ENCODE measurements around the gene RAB31. TPM values are rescaled to one million over a fixed set of nuclear protein-coding genes. Genes with fewer than 3 reads are reported as not detected.
A peak's percentile ranks its signal among the peaks of the same experiment; 100 is the strongest.

The RAB31 gene
- total RNA-seq, 2 experiments from 2014 or later, result 3.5 to 4.9 TPM

DNA sequence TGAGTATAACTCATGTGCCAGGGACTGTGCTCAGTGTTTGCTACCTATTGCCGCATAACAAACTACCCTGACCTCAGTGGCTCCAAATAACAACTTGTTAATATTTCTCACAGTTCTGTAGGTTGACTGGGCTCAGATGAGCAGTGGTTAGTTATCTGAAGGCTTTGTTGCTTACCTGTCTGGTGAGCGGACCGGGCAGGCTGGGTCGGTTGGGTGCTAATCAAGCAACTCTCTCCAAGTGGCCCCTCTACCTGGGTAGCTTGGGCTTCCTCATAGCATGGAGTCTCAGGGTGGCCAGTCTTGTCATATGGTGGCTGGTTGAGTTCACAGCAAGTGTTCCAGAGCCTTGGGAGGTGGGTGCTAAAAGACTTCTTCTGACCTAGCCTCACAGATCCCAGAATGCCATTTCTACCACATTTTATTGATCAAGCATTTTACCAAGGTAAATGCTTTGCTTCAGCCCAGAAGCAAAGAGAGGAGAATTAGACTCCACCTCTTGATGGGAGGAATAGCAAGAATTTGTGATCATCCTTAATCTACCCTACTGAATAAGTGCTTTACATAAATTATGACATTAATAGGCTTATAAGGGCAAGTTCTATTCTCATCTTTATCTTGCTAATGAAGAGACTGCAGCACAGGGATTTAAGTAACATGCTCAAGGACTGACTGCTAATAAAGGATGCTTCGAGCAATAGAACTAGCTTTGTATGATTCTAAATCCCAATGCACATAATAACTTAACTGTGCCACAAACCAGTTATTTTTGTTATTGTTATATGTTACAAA lies 16.9 kb downstream of the RAB31 start:
- no peak for DNase-seq
- no peak overlapping the region for H3K27ac Mint-ChIP-seq
- no peak overlapping the region for H3K4me3 Mint-ChIP-seq
- H3K4me1 Mint-ChIP-seq, result no peaks in the 10 kb centered on the region
- ChIA-PET POLR2A (interaction anchor here (0.6 kb wide), 1 partner anchor 58 kb away, joined by 3 read pairs; no protein-coding TSS in a partner anchor), CTCF (no interaction called here)
- no peaks in the 10 kb centered on the region for H3K9me3 Mint-ChIP-seq
- peaks cover 38% of the 10 kb centered on the region for H3K27me3 Mint-ChIP-seq
- no peaks in the 10 kb centered on the region for H3K36me3 Mint-ChIP-seq (ENCODE audit: low read depth)

DNA sequence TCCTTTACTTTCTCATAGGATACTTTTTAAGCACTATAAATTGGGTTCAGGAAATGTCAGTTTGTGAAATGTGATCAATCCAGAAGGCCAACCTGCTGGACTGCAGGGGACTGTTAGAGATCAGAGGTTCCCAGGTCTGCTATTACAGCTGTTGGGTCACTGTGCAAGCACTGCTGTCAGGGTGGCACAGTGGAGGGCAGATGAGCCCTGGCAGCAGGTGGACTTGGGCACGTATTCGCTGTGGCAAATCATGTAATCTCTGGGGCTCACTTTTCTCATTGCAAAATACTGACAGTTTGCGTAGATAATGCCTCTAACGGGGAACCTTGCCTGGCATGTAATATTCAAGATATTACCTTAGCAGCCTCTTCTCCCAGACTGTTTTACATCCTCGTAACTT lies 18.1 kb downstream of the RAB31 start:
- Mint-ChIP-seq H3K27me3 (peaks cover 33% of the 10 kb centered on the region), H3K36me3 (ENCODE audit: low read depth) (no peaks in the 10 kb centered on the region), H3K4me1 (no peaks in the 10 kb centered on the region), H3K4me3 (no peak overlapping the region), H3K27ac (no peak overlapping the region), H3K9me3 (no peaks in the 10 kb centered on the region)
- DNase-seq, result no peak
- POLR2A ChIA-PET, result no interaction called here
- CTCF ChIA-PET, result no interaction called here

DNA sequence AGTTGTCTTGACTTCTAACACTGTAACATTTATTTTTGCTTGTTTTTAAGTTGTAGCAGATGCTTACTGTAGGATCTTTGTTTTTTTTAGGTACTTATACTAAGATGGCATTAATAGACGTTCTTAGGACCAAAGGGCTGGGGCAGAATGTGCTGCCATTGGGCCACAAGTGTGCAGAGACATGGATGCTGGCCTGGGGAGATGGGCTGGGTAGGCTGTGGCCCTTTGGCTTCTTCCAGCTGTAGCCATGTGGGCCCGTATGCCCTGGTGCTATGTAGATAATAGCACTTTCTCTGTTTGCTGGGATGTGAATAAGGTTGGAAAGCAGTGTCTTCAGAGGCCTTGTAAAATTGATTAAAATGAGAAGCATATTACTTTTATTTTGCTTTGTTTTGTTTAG lies 18.8 kb downstream of the RAB31 start:
- H3K9me3 Mint-ChIP-seq, result no peaks in the 10 kb centered on the region
- H3K4me1 Mint-ChIP-seq, result no peaks in the 10 kb centered on the region
- no peak overlapping the region for H3K4me3 Mint-ChIP-seq
- no peak overlapping the region for H3K27ac Mint-ChIP-seq
- POLR2A ChIA-PET, result no interaction called here
- CTCF ChIA-PET, result no interaction called here
- no peaks in the 10 kb centered on the region for H3K36me3 Mint-ChIP-seq (ENCODE audit: low read depth)
- peaks cover 32% of the 10 kb centered on the region for H3K27me3 Mint-ChIP-seq
- no peak for DNase-seq

DNA sequence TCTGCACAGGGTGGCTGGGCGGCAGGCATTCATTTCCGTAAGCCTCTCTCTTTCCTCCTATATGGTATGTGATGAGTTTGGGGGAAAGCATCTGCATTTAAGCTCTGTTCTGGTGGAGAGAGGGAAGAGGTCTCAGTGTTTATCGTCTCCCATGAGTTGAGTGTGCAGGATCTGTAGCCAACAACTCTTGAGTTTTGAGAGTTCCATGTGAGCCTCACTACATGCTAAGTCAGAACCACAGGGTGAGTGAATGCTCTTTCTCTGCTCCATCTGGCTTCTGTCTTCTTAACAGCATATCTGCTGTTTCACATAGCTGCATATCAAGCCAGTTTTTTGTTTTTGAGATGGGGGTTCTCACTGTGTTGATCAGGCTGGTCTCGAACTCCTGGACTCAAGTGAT lies 22.7 kb downstream of the RAB31 start:
- CTCF ChIA-PET, result interaction anchor here (1.3 kb wide), 1 partner anchor 220 kb away, joined by 3 read pairs; no protein-coding TSS in a partner anchor
- no peak for DNase-seq

DNA sequence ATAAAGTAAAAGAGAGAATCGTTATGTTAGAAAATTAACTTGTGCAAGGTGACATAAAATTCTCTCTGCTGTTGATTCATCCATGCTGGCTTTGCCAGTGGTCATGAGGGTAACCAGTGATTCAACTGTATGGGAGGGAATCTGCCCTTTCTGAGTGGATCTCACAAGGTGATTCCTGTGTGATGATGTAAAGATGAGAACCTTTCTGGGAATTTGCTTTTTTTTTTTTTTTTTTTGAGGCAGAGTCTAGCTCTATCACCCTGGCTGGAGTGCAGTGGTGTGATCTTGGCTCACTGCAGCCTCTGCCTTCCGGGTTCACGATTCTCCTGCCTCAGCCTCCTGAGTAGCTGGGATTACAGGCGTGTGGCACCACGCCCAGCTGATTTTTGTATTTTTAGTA lies 23.3 kb downstream of the RAB31 start:
- no peaks in the 10 kb centered on the region for H3K36me3 Mint-ChIP-seq (ENCODE audit: low read depth)
- ChIA-PET CTCF (interaction anchor here (0.7 kb wide), 1 partner anchor 42 kb away, joined by 3 read pairs; no protein-coding TSS in a partner anchor), POLR2A (interaction anchor here (0.5 kb wide), 1 partner anchor 636 kb away, joined by 4 read pairs; no protein-coding TSS in a partner anchor)
- no peak overlapping the region for H3K27ac Mint-ChIP-seq
- H3K4me1 Mint-ChIP-seq, result peaks cover 12% of the 10 kb centered on the region
- no peak for DNase-seq
- H3K4me3 Mint-ChIP-seq, result no peak overlapping the region
- H3K9me3 Mint-ChIP-seq, result no peaks in the 10 kb centered on the region
- H3K27me3 Mint-ChIP-seq, result peaks cover 30% of the 10 kb centered on the region

More for the DNA sequence above, 22.7 kb downstream of the RAB31 start:
- no peaks in the 10 kb centered on the region for H3K36me3 Mint-ChIP-seq (ENCODE audit: low read depth)
- POLR2A ChIA-PET, result no interaction called here
- H3K9me3 Mint-ChIP-seq, result no peaks in the 10 kb centered on the region
- H3K4me1 Mint-ChIP-seq, result peaks cover 12% of the 10 kb centered on the region
- no peak overlapping the region for H3K4me3 Mint-ChIP-seq
- peaks cover 32% of the 10 kb centered on the region for H3K27me3 Mint-ChIP-seq
- H3K27ac Mint-ChIP-seq, result no peak overlapping the region

DNA sequence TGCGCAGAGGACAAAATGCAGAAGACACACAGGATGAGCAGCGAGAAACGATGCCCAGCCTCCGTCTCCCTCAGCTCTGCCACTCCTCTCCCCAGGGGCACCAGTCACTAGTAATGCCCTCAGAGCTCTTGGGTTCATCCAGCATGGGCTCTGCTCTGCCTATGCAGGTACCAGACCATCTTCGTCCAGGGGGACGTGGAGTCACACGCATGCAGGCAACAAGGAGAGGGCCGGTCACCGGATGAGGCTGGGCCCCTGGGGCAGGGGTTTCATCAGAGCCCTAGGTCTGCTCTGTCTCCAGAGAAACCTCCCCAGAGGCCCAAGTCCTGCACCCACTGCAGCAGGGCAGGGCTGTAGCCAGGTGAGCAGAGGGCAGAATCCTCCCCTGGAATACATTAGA lies 23.9 kb downstream of the RAB31 start:
- Mint-ChIP-seq H3K9me3 (no peaks in the 10 kb centered on the region), H3K27me3 (peaks cover 30% of the 10 kb centered on the region), H3K36me3 (ENCODE audit: low read depth) (no peaks in the 10 kb centered on the region), H3K4me1 (peaks cover 12% of the 10 kb centered on the region), H3K27ac (no peak overlapping the region), H3K4me3 (no peak overlapping the region)
- ChIA-PET CTCF (interaction anchor here (0.7 kb wide), 2 partner anchors 42 to 59 kb away, joined by 3 read pairs; no protein-coding TSS in a partner anchor), POLR2A (interaction anchor here (0.5 kb wide), 1 partner anchor 635 kb away, joined by 4 read pairs; no protein-coding TSS in a partner anchor)
- DNase-seq, result no peak

DNA sequence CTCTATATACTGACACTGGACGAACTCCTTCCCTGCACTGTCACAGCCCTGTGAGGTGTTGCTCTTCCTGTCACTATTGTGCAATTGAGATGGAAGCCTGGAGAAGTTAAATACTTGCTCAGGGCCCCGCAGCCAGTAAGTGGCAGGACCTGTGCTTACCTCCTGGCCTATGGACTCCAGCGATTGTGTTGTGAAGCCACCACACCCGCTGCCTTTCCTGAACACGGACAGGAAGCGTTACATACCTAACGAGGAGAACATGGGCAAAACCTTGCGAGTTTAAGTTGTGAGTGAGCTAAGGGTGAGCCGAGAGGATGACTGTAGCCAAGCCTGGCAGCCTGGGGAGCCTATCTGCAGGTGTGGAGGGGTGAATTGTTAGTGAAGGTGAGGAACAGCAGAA lies 26.1 kb downstream of the RAB31 start:
- Mint-ChIP-seq H3K36me3 (ENCODE audit: low read depth) (no peaks in the 10 kb centered on the region), H3K4me3 (no peak overlapping the region), H3K4me1 (peaks cover 12% of the 10 kb centered on the region), H3K9me3 (no peaks in the 10 kb centered on the region), H3K27me3 (peaks cover 31% of the 10 kb centered on the region), H3K27ac (no peak overlapping the region)
- no peak for DNase-seq
- POLR2A ChIA-PET, result no interaction called here
- CTCF ChIA-PET, result no interaction called here

DNA sequence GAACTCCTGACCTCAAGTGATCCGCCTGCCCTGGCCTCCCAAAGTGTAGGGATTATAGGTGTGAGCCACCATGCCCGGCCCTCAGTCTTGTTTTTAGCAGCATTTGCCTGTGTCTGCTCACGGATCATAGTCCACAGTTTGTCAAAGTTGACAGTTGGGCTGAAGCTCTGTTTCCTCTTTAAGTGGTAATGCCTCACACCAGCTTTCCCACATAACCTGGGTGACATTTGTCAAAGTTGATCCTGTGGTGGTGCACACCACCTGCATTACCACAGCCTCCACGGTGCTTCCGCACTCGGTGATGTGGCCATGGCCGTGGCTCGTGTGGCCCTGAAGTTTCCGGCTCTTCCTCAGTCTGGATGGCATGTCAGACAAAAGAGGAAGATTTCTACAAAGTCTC lies 27.1 kb downstream of the RAB31 start:
- no peaks in the 10 kb centered on the region for H3K36me3 Mint-ChIP-seq (ENCODE audit: low read depth)
- ChIA-PET POLR2A (interaction anchor here (0.7 kb wide), 1 partner anchor 107 kb away, joined by 3 read pairs; no protein-coding TSS in a partner anchor), CTCF (no interaction called here)
- H3K4me3 Mint-ChIP-seq, result no peak overlapping the region
- H3K27ac Mint-ChIP-seq, result peak overlapping the region; percentile 14
- peak; percentile 26 for DNase-seq
- H3K27me3 Mint-ChIP-seq, result peaks cover 31% of the 10 kb centered on the region
- H3K4me1 Mint-ChIP-seq, result peaks cover 12% of the 10 kb centered on the region
- no peaks in the 10 kb centered on the region for H3K9me3 Mint-ChIP-seq

DNA sequence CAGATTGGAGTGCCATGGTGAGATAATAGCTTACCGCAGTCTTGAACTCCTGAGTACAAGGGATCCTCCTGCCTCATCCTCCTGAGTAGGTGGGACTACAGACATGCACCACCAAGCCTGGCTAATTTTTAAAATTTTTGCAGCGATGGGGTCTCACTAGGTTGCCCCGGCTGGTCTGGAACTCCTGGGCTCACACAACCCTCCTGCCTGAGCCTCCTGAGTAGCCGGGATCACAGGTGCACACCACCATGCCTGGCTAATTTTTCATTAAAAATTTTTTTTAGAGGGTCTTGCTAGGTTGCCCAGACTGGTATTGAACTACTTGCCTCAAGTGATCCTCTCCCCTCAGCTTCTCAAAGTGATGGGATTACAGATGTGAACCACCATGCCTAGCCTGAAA lies 27.8 kb downstream of the RAB31 start:
- Mint-ChIP-seq H3K27me3 (peaks cover 27% of the 10 kb centered on the region), H3K36me3 (ENCODE audit: low read depth) (no peaks in the 10 kb centered on the region), H3K4me1 (peaks cover 12% of the 10 kb centered on the region), H3K4me3 (no peak overlapping the region), H3K9me3 (no peaks in the 10 kb centered on the region), H3K27ac (no peak overlapping the region)
- DNase-seq, result no peak
- POLR2A ChIA-PET, result no interaction called here
- CTCF ChIA-PET, result no interaction called here

DNA sequence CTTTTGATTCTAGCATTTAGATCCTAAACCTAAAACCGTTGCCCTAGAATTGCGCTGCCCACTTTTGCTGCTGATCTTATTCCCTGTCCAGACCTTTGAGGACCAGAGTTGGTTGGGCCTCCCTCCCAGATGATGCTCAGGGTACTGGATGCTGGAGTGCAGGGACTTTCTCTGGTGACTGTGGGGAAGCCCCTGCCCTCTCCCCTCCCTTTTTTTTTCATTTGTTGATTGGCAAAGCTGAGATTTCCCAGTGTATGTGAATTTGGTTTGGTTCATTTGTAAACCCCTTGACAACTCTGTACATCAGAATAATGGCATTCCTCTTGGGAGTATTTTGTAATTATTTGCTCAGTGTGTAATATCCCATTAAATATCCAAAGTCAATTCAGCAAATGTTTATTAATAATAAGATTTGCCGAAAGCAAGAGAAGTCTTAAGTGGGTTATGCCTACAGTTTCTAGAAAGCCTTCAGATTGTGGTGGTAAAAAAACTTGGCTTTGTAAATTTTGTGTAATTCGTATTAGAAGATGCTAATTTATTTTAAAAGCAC lies 28.3 kb downstream of the RAB31 start:
- POLR2A ChIA-PET, result no interaction called here
- Mint-ChIP-seq H3K27ac (no peak overlapping the region), H3K9me3 (no peaks in the 10 kb centered on the region), H3K36me3 (ENCODE audit: low read depth) (no peaks in the 10 kb centered on the region), H3K4me3 (no peak overlapping the region), H3K4me1 (peaks cover 12% of the 10 kb centered on the region), H3K27me3 (peaks cover 27% of the 10 kb centered on the region)
- CTCF ChIA-PET, result no interaction called here
- DNase-seq, result no peak

DNA sequence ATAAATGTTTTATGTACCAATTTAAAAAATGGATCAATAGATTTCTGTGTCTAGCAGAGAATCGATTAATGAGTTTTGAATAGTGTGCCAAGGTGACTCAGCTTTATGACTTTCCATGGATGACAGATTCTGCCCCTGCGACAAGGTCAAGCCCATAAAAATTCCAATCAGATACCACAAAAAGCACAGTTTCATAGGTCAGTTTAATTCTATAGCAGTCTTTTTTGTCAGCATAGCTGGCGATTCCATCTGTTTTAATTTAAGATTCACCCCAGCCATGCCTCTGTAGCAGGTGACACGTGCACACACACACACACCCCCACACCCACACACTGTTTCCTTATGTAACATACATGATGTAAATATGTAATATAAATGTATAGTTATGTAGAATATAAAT lies 28.9 kb downstream of the RAB31 start:
- no peaks in the 10 kb centered on the region for H3K9me3 Mint-ChIP-seq
- H3K27me3 Mint-ChIP-seq, result peaks cover 26% of the 10 kb centered on the region
- CTCF ChIA-PET, result no interaction called here
- no peak overlapping the region for H3K4me3 Mint-ChIP-seq
- POLR2A ChIA-PET, result no interaction called here
- H3K36me3 Mint-ChIP-seq (ENCODE audit: low read depth), result no peaks in the 10 kb centered on the region
- peaks cover 12% of the 10 kb centered on the region for H3K4me1 Mint-ChIP-seq
- H3K27ac Mint-ChIP-seq, result no peak overlapping the region
- no peak for DNase-seq

DNA sequence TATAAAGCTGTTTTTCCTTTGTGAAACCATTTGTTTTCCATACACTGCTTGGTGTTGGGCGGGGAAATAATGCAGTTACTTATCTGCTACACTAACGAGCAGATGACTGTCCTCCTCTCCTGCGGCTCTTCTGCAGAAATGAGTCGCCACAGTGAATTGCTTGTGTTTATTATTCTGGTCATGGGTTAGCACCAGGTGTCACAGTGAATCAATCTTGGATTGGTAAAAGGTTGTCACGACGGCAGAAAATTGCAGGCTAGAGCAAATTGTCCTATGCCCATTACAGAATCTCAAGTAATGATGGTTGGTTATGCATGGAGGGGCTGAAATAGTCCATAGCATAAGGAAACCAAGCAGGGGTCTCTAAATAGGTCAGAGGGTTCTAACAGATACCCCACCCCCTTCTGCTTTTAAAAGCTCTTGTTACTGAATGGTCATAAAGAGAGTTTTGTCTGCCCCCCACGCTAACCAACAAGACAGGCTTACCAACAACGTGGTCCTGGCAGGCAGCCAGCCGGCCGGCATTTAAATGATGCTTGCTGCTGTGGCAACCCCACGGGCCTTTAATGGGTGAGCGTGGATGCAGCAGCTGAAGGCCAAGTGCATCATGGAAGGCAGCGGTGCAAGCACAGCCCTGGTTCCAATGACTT lies 29.5 kb downstream of the RAB31 start:
- ChIA-PET CTCF (no interaction called here), POLR2A (no interaction called here)
- no peak for DNase-seq
- H3K27me3 Mint-ChIP-seq, result peaks cover 28% of the 10 kb centered on the region
- no peak overlapping the region for H3K4me3 Mint-ChIP-seq
- H3K9me3 Mint-ChIP-seq, result no peaks in the 10 kb centered on the region
- H3K4me1 Mint-ChIP-seq, result peaks cover 12% of the 10 kb centered on the region
- H3K27ac Mint-ChIP-seq, result no peak overlapping the region
- no peaks in the 10 kb centered on the region for H3K36me3 Mint-ChIP-seq (ENCODE audit: low read depth)

DNA sequence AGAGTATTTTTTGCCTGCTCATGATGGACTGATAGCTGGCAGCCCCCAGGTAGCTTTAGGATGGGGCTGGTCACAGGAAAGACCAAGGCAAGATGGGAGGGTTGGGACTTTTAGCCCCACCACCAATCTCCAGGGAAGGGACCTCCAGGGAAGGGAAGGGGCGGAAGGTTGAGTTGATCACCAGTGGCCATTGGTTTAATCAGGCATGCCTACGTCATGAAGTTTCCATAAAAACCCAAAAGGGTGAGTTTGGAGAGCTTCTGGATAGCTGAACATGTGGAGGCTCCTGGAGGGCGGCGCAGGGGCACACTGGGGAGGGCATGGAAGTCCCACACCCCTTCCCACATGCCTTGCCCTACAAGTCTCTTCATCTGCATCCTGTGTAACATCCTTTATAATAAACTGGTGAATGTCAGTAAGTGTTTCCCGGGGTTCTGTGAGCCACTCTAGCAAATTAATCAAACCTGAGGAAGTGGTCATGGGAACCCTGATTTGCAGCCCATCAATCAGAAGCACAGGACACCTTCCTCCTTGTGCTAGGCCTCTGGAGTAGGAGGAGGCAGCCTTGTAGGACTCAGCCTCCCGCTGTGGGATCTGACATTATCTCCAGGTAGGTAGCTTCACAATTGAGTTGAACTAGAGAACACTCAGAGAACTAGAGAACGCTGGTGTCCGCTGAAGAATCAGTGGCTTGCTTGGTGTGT lies 30.3 kb downstream of the RAB31 start:
- no peaks in the 10 kb centered on the region for H3K36me3 Mint-ChIP-seq (ENCODE audit: low read depth)

More for the DNA sequence above, 30.3 kb downstream of the RAB31 start:
- Mint-ChIP-seq H3K9me3 (no peaks in the 10 kb centered on the region), H3K27me3 (peaks cover 28% of the 10 kb centered on the region), H3K4me3 (no peak overlapping the region), H3K4me1 (peaks cover 12% of the 10 kb centered on the region), H3K27ac (no peak overlapping the region)
- ChIA-PET POLR2A (no interaction called here), CTCF (no interaction called here)
- DNase-seq, result no peak
